Measurements from ENCODE around the gene FLYWCH1.

- no peak for TF ChIP-seq POLR2A (IDR thresholded peaks at IDR 0.05; ENCODE audit: low read depth, low read length)
- no peak for TF ChIP-seq EZH2 (IDR thresholded peaks at IDR 0.05; ENCODE audit: borderline replicate concordance, control insufficient read depth, low read depth, low read length)
- no peak for TF ChIP-seq JUND (IDR thresholded peaks at IDR 0.05; ENCODE audit: low read depth, low read length)
- TF ChIP-seq CTCF (IDR thresholded peaks at IDR 0.05 in 2 of 3, conservative IDR thresholded peaks at IDR 0.05 in 1 of 3; ENCODE audit: control insufficient read depth in 2 of 3, extremely low read depth in 1 of 3, insufficient read depth in 1 of 3, low read depth in 3 of 3, low read length in 3 of 3): no peak
- TF ChIP-seq SRF (IDR thresholded peaks at IDR 0.05; ENCODE audit: low read depth in 2 of 2, low read length in 2 of 2): no peak
- no peak for TF ChIP-seq ZNF592 (IDR thresholded peaks at IDR 0.05)
- no peak for TF ChIP-seq MXI1 (IDR thresholded peaks at IDR 0.05; ENCODE audit: low read depth, low read length)
- no peak for TF ChIP-seq IRF4 (IDR thresholded peaks at IDR 0.05; ENCODE audit: low read depth, low read length)
- no peak for TF ChIP-seq CREM (IDR thresholded peaks at IDR 0.05; ENCODE audit: low read depth)
- no peak for TF ChIP-seq RELA (IDR thresholded peaks at IDR 0.05; ENCODE audit: borderline replicate concordance, partially characterized antibody)
- TF ChIP-seq HCFC1 (IDR thresholded peaks at IDR 0.05; ENCODE audit: low read length): no peak
- no peak for TF ChIP-seq CEBPZ (IDR thresholded peaks at IDR 0.05; ENCODE audit: low read depth, low read length)
- TF ChIP-seq MYC (IDR thresholded peaks at IDR 0.05; ENCODE audit: insufficient read depth, insufficient read length, insufficient replicate concordance, low read length, severe bottlenecking): no peak
These were observed 27.7 kb upstream of the FLYWCH1 start for GRCh38 chr16:2884041-2884451.
